GM10266 (cell line): ENCODE data around the gene IKZF2.
A peak's percentile ranks its signal among the peaks of the same experiment; 100 is the strongest.

Experiments used
- DNase-seq: peaks from one replicate; pipeline ENCODE4 v3.0.0; 2012; ENCODE audit errors: extremely low spot score
- CTCF ChIP-seq: IDR thresholded peaks from 2 replicates; pipeline ENCODE4 v1.5.1; 2012; ENCODE audit warnings: mild to moderate bottlenecking, low read depth; ENCODE audit not compliant: control insufficient read depth, insufficient read depth; ENCODE audit errors: missing control alignments

Gene IKZF2

DNA sequence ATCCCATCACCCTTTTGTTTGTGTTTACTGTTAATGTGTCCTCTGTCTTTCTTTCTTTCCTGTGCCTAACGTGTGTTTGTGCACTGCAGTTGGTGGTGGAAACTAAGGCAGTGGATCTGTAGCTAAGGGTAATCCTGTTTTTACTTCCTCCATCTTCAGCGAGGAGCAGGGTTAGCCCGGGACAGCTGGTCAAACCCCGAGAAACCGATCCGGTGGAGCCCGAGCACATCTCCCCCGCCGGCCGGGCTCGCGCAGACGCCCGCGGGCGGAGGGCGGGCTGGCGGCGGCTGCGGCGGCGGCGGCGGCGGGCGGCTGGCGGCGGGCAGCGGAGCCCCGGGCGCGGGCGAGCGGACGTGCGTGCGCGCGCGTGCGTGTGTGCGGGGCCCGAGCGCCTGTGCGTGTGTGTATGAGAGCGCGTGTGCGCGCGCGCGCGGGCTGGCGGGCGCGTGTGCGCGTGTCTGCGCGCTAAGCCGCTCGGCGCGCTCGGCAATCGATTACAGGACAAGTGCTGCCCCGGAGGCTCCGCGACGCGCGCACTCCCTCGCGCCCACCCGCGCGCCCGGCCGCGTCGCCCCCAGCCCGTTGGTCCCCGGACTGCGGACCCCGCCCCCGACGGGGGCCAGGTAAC is at the start of gene IKZF2:
Gene IKZF2 (minus strand): TSS at position 176 of the 628 bp plus-strand sequence. CDS start 2,983 bp downstream, outside the sequence.
- peak; percentile 82 for DNase-seq
- no peak for TF ChIP-seq CTCF

DNA sequence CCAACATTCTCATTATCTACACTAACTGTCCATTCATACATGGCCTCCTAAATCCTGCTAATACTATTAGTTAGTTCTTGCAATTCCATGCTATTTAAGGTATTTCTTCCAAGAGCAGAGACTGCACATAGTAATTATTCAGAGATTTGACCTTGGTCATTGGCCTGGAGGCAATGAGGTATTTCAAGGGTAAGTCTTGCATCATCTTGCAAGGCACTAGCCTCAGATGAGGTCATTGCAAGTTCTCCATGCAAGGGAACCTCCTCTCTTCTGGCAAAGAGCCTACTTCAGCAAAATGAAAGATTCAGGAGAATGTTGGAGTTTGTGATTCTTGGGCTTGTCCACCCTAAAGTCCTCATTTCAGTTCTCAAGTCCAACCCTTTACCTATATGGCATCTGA is 48.5 kb upstream of the IKZF2 start:
- DNase-seq, result no peak
- TF ChIP-seq CTCF, result no peak

DNA sequence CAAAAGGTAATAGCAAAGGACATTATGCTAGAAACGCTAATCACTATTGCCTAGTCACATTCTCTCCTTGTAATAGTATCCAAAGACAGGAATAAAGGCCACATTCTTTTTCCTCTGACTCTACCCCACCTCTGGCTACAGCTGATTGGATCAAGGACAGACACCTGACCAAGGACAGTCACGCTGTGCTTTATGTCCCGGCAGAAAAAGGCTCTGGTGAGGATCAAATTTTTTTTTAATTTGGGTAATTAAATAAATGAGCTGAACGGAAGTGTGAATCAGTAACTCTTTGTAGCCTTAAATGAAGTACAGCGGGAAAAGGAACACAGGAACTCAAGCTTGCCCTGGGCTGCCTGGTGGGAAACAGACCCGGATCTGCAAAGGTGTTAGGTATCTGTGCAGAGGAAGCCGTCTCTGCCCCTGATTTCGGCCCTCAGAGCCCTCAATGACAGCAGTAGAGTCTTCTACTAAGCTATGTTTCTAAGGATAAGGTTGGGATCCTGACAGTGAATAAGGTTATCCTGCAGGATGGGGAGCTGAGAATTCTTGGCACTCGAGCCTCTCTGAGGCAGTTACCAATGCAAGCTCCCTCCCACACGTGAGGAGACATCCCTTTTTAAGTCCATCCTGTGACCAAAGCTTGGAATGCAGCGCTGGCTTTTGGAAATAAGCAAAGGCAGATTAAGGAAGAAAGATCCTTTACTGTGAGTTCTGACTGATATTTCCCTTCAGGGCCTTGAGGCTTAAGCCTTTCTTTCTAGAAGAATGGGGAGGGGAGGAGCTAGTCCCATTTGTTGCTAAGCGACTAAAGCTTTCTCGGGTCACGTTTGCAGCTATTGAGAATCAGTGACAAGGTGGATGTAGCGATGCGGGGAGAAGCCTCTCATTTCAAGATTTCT is 37.8 kb upstream of the IKZF2 start:
- TF ChIP-seq CTCF, result no peak
- DNase-seq, result no peak

GRCh38 chr2:213188533-213188867 is 37.1 kb upstream of the IKZF2 start:
- TF ChIP-seq CTCF, result no peak

GRCh38 chr2:213187833-213188532 is 36.6 kb upstream of the IKZF2 start:
- no peak for TF ChIP-seq CTCF
- no peak for DNase-seq

More at GRCh38 chr2:213188533-213188867, 37.1 kb upstream of the IKZF2 start:
- no peak for DNase-seq

- TF ChIP-seq CTCF, result no peak
- DNase-seq, result no peak
These were observed 36.0 kb upstream of the IKZF2 start for GRCh38 chr2:213187386-213187785.
